Measurements from ENCODE around the gene PCGF1.

- no peak for TF ChIP-seq CTCF (IDR thresholded peaks at IDR 0.05)
- TF ChIP-seq POLR2A (IDR thresholded peaks at IDR 0.05) = no peak
These were observed 6.0 kb downstream of the PCGF1 start for GRCh38 chr2:74501335-74502071.
